Measurements from ENCODE around the gene FOLR3. TPM values are rescaled to one million over a fixed set of nuclear protein-coding genes. Genes with fewer than 3 reads are reported as not detected.

Gene FOLR3
- total and polyA plus RNA-seq, 9 of the 15 experiments (the other 6 are each of a cell fraction or from before 2014, with no cell fraction given) = not detected

DNA sequence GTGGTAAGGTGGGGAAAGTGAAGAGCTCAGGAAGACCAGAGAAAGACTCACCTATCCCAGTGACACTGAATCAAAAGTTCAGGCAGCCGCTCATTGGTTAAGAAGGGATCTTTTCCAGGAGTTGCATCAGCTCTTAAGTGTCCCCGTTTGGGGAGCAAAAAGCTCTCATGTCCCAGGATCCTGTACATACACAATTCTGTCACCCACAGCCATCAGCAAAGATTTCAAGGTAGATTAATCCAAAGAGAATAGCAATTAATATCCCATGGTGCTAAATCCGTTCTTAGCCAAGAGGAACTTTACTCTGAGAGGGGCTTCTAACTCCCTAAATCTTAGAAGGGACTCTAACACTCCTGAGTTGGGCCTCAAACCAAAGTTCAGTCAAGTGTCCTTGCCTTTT is 19.3 kb downstream of the FOLR3 start (continued):
- no peak for TF ChIP-seq KLF6 (CRISPR knock-in tag; IDR thresholded peaks at IDR 0.05; ENCODE audit: borderline replicate concordance)
- TF ChIP-seq SOX6 (IDR thresholded peaks at IDR 0.05) = no peak
- TF ChIP-seq ZNF165 (CRISPR knock-in tag; IDR thresholded peaks at IDR 0.05; ENCODE audit: borderline replicate concordance) = no peak
- no peak for TF ChIP-seq NFE2L1 (tag; IDR thresholded peaks at IDR 0.05; ENCODE audit: borderline replicate concordance, low read depth)
- no peak for TF ChIP-seq MEIS2 (IDR thresholded peaks at IDR 0.05; ENCODE audit: partially characterized antibody)
- TF ChIP-seq, protein P1, sequence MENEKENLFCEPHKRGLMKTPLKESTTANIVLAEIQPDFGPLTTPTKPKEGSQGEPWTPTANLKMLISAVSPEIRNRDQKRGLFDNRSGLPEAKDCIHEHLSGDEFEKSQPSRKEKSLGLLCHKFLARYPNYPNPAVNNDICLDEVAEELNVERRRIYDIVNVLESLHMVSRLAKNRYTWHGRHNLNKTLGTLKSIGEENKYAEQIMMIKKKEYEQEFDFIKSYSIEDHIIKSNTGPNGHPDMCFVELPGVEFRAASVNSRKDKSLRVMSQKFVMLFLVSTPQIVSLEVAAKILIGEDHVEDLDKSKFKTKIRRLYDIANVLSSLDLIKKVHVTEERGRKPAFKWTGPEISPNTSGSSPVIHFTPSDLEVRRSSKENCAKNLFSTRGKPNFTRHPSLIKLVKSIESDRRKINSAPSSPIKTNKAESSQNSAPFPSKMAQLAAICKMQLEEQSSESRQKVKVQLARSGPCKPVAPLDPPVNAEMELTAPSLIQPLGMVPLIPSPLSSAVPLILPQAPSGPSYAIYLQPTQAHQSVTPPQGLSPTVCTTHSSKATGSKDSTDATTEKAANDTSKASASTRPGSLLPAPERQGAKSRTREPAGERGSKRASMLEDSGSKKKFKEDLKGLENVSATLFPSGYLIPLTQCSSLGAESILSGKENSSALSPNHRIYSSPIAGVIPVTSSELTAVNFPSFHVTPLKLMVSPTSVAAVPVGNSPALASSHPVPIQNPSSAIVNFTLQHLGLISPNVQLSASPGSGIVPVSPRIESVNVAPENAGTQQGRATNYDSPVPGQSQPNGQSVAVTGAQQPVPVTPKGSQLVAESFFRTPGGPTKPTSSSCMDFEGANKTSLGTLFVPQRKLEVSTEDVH (IDR thresholded peaks at IDR 0.05; ENCODE audit: low read depth, partially characterized antibody) = no peak
- TF ChIP-seq, protein P2, sequence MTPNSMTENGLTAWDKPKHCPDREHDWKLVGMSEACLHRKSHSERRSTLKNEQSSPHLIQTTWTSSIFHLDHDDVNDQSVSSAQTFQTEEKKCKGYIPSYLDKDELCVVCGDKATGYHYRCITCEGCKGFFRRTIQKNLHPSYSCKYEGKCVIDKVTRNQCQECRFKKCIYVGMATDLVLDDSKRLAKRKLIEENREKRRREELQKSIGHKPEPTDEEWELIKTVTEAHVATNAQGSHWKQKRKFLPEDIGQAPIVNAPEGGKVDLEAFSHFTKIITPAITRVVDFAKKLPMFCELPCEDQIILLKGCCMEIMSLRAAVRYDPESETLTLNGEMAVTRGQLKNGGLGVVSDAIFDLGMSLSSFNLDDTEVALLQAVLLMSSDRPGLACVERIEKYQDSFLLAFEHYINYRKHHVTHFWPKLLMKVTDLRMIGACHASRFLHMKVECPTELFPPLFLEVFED (CRISPR knock-in tag; conservative IDR thresholded peaks at IDR 0.05) = no peak
- TF ChIP-seq NR2F6 (CRISPR knock-in tag; IDR thresholded peaks at IDR 0.05) = no peak
- no peak for TF ChIP-seq FUS (optimal IDR thresholded peaks at IDR 0.05; ENCODE audit: low read depth, low read length)
- TF ChIP-seq EP300 (IDR thresholded peaks at IDR 0.05; ENCODE audit: low read length) = peak; percentile 49; the same call in 1 of the 2 replicates
- TF ChIP-seq KDM2B (CRISPR knock-in tag; IDR thresholded peaks at IDR 0.05) = no peak
- no peak for TF ChIP-seq BCOR (IDR thresholded peaks at IDR 0.05)
- TF ChIP-seq SIRT6 (IDR thresholded peaks at IDR 0.05; ENCODE audit: low read depth, low read length) = no peak
- TF ChIP-seq TFAM (CRISPR knock-in tag; conservative IDR thresholded peaks at IDR 0.05) = no peak
- TF ChIP-seq ZC3H4 (CRISPR knock-in tag; IDR thresholded peaks at IDR 0.05; ENCODE audit: borderline replicate concordance) = no peak
- TF ChIP-seq, protein P3, sequence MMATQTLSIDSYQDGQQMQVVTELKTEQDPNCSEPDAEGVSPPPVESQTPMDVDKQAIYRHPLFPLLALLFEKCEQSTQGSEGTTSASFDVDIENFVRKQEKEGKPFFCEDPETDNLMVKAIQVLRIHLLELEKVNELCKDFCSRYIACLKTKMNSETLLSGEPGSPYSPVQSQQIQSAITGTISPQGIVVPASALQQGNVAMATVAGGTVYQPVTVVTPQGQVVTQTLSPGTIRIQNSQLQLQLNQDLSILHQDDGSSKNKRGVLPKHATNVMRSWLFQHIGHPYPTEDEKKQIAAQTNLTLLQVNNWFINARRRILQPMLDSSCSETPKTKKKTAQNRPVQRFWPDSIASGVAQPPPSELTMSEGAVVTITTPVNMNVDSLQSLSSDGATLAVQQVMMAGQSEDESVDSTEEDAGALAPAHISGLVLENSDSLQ (IDR thresholded peaks at IDR 0.05) = peak; percentile 47
- no peak for TF ChIP-seq U2AF1 (optimal IDR thresholded peaks at IDR 0.05; ENCODE audit: low read depth, low read length)
- TF ChIP-seq, protein P4, sequence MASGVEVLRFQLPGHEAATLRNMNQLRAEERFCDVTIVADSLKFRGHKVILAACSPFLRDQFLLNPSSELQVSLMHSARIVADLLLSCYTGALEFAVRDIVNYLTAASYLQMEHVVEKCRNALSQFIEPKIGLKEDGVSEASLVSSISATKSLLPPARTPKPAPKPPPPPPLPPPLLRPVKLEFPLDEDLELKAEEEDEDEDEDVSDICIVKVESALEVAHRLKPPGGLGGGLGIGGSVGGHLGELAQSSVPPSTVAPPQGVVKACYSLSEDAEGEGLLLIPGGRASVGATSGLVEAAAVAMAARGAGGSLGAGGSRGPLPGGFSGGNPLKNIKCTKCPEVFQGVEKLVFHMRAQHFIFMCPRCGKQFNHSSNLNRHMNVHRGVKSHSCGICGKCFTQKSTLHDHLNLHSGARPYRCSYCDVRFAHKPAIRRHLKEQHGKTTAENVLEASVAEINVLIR (CRISPR knock-in tag; IDR thresholded peaks at IDR 0.05) = no peak
- TF ChIP-seq ZNF766 (CRISPR knock-in tag; conservative IDR thresholded peaks at IDR 0.05) = no peak; the same call in 1 of the 2 replicates
- TF ChIP-seq JUNB (CRISPR knock-in tag; conservative IDR thresholded peaks at IDR 0.05) = no peak
- TF ChIP-seq PYGO2 (tag; IDR thresholded peaks at IDR 0.05) = peak; percentile 47; the same call in 1 of the 2 replicates
- no peak for TF ChIP-seq MTA2 (IDR thresholded peaks at IDR 0.05; ENCODE audit: low read depth)
